Tibial nerve (tissue), 3 donors: Measurements from ENCODE around the gene NREP.

Source experiments
- POLR2A ChIP-seq, 2 donors: fragments of 450-650 bp; IDR thresholded peaks; one replicate each; pipeline ENCODE4 v1.6.1; 2017; ENCODE audit warnings: antibody characterized with exemption in 2 of 2, mild to moderate bottlenecking in 2 of 2, moderate library complexity in 2 of 2
- TF ChIP-seq, protein P1 (sequence below), 5 experiments: fragments of 200-600 bp in 3 of 5; fragments of 450-650 bp in 2 of 5; sonication (generic) in 3 of 5; IDR thresholded peaks; one replicate each; pipeline ENCODE4 v1.5.1; 2016 to 2019; ENCODE audit warnings: antibody characterized with exemption in 5 of 5, mild to moderate bottlenecking in 3 of 5, moderate library complexity in 2 of 5

DNA sequence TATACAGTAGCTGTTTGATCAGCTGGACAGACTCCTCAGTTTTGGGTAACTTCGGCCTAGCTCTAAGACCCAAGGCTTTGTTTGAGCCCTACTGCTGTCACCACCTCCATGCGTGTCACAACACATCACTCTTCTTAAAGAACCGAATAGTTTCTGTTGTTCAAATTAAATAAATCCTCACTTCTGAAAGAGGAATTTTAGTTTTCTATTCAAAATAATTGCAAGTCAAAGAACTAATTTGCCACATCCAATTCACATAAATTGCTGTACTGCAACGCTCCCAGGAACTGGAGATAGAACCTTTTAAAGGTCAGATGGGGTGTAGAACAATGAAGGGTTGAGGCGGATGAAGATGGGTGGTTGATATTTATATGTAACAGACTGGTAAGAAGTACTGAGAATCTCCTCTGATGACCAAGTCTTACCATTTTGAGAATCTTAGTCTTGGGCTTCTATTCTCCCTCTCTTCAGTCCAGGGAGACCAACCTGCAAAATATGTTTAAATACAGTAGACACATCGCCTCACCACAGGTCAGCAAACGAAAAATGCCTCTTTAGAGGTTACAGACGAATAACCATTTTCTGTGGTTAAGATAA is 1.6 kb downstream of the NREP start:
- TF ChIP-seq, protein P1, sequence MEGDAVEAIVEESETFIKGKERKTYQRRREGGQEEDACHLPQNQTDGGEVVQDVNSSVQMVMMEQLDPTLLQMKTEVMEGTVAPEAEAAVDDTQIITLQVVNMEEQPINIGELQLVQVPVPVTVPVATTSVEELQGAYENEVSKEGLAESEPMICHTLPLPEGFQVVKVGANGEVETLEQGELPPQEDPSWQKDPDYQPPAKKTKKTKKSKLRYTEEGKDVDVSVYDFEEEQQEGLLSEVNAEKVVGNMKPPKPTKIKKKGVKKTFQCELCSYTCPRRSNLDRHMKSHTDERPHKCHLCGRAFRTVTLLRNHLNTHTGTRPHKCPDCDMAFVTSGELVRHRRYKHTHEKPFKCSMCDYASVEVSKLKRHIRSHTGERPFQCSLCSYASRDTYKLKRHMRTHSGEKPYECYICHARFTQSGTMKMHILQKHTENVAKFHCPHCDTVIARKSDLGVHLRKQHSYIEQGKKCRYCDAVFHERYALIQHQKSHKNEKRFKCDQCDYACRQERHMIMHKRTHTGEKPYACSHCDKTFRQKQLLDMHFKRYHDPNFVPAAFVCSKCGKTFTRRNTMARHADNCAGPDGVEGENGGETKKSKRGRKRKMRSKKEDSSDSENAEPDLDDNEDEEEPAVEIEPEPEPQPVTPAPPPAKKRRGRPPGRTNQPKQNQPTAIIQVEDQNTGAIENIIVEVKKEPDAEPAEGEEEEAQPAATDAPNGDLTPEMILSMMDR (IDR thresholded peaks at IDR 0.05), result no peak
- no peak for TF ChIP-seq POLR2A (IDR thresholded peaks at IDR 0.05)
